HG03066 (cell line): Measurements from ENCODE around the gene TGDS.
A peak's percentile ranks its signal among the peaks of the same experiment; 100 is the strongest.

ENCODE experiments used
- ATAC-seq: cut with Tn5 transposase; IDR thresholded peaks from one replicate; pipeline ENCODE4 v1.9.1; 2021; ENCODE audit warnings: low read depth; ENCODE audit not compliant: unreplicated experiment

TGDS gene

DNA sequence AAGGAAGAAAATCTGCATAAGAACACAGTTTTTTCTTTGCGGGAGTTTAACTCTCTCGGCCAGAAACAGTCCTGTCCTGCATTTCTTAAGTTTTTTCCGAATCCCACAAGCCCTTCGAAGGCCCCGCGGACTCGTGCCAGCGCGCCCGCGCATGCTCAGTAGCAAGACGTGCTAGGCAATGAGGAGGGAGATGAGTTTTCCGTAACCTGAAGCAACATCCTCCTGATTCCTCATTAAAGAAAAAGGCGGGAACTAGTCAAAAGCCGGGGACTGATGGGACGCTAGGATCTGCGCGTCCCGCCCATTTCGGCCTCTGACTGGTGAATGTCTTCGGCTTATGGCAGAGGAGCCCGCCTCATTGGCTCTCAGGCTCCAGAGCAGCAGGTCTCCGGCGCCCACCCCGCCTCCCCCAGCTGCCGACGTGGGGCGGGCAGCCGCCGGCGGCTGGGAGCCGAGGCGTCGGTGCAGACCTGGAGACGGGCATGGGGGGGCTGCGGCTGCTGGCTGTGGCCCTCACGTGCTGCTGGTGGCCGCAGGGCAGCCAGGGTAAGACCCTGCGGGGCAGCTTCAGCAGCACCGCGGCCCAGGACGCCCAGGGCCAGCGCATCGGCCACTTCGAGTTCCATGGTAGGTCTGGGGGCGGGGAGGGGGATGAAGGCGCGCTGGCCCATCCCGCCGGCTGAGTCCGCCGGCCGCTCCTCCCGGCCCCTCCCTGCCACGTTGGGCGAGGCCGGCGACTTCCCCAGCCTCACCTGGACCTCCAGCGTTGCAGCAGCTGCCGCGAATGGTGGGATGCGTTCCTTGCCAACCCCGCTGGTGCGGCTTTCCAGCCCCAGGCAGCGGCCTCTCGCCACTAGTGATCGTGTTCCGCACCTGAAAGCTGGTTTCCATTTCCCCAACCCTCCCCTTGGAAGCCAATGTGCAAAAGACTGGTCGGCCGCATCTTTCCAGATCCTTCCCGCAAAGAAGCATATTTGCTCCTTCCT, 5.8 kb upstream of the TGDS start, which contains the start of gene GPR180:
Gene GPR180, plus strand, starts transcription at position 412 of the 986 bp plus-strand sequence. Its CDS starts 71 bp downstream, at position 483.
- ATAC-seq = peak; percentile 99

DNA sequence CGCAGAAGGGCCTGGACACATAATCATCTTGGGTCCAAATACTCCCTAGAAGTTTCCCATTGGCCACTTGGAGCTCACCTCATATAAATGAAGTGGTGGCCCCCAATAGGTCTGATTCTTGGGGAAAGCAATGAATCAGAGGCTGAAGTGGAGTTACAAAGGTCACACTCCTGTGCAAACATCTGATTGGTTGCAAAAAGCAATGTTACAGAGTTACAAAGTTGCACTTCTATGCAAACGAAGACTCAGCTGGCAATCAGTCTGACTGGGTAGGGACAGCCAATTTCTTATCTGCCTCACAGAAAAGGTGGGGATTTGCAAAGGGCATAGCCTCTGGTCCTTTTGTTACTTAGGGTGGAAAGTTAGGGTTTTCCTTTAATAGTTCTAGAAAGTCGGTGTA, 3.9 kb upstream of the TGDS start:
- ATAC-seq = no peak

DNA sequence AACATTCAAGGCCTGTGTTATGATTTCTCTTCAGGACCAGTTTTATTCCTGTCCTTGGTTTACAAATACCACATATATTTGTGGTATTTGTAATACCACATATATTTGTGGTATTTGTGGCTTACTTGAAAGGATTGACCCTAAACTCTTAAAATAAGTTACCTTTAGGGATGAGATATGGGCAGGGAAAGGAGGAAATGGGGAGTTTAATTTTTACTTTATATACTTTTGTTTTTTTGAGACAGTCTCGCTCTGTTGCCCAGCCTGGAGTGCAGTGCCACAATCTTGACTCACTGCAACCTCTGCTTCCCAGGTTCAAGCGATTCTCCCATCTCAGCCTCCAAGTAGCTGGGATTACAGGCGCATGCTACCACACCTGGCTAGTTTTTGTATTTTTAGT, 2.3 kb upstream of the TGDS start:
- no peak for ATAC-seq

DNA sequence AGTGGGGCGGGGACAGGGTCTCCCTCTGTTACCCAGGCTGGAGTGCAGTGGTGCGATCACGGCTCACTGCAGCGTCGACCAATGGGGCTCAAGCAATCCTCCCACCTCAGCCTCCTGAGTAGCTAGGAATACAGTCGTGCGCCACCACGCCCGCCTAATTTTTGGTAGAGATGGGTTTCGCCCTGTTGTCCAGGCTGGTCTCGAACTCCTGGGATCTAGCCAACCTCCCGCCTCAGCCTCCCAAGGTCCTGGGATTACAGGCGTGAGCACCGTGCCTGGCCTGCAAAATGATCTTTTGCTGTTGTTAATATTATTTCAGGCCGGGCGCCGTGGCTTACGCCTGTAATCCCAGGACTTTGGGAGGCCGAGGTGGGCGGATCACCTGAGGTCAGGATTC, 621 bp upstream of the TGDS start:
- no peak for ATAC-seq

DNA sequence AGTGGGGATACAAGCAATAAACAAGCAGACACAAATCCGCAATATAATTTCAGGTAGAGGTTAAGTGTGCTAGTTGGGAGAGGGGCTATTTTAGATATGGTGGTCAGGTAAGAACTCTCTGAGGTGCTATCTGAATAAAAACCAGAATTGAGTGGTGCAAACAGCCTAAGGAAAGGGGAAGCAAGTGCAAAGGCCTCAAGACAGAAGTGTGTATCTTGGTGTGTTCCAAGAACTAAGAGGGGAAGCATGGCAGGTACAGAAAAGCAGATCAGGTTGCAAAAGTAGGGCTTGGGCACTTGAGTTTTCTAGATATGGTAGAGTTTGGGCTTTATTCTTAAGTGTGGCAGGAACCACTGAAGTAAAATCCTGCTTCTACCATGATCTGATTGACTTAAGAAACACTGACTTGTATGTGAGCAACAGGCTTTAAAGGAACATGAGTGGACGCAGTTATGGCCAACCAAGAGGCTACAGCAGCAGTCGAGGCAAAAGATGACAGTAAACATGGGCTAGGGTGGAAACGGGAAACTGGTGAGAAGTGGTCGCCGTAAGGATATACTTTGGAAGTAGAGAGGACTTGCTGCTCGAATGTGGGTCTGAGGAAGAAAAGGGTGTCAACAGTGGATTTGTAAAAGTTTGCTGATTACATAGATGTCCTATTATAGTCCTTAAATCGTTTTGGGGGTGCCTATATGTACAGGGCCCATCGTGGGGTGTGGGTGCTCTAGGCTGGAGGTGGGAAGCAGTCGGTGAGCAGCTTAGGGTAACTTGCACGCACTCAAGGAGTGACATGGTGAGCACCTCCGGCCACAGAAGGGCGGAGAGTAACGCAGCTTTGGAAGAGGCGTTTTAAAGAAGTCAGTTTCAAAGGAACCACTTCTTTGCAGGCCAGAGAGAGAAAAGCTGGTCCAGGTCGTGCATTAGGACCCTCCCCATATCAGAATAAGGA, 677 bp downstream of the TGDS start:
- ATAC-seq = peak; percentile 51

DNA sequence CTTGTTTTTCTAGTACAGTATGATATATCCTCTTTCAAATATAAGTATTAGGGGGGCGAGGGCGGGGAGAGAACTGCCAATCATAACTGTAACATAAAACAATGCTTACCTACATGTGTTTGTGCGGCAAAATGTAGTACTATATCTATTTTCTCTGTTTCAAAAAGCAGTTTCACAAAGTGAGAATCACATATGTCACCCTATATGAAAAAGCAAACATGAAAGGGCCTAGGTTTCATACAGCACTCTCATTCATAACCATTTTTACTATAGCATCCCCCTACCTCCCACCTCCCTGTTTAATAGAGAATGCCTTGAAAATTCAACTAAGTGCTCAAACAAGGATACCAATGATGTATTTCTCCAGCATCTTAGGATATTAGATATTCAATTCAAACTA, 5.2 kb downstream of the TGDS start:
- ATAC-seq = no peak

DNA sequence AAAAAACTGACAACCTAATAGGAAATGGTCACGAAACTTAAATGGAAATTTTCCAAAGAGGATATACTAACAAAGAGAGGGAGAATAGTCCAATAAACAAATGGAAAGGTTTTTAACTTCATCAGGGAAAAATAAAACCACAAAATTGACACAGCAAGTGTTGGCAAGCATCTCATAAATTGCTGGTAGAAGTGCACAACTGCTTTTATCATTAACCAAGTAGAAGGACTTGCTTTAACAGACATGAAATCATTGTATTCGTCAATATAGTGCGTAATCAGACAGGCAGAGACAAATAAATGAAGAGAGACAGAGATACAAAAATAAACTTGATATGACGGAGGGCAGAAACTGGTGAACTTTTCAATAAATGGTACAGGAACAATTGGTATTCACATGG, 7.4 kb downstream of the TGDS start:
- no peak for ATAC-seq

DNA sequence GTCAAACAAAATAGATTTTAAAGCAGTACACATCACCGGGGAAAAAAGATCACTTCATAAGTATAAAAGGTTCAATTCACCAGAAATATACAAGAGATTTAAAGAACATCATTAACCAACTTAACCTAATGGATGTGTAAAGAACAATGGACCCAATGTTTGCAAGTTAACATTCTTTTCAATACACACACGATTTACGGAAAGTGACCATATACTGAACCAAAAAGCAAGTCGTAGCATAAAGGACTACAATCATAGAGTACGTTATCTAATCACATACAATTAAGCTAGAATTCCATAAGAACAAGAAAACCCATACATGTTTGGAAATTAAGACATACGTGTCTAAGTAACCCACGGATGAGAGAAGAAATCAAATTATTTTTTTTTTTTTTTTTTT, 9.6 kb downstream of the TGDS start:
- no peak for ATAC-seq

DNA sequence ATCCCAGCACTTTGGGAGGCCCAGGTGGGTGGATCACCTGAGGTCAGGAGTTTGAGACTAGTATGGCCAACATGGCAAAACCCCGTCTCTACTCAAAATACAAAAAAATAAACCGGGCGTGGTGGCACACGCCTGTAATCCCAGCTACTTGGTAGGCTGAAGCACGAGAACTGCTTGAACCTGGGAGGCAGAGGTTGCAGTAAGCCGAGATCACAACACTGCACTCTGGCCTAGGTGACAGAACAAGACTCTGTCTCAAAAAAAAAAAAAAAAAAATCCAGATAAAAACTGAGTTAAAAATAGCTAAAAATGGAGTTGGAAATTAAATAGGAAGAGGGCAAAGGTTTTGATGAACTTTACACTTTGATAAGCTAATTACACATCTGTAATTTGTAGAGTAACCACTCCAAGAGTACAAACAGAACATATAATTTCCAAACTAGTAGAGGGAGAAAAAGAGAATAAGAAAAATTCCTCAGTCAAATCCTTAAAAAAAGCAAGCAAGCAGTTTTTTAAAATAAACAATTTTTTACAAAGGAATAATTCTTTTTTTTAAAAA, 10.3 kb downstream of the TGDS start:
- ATAC-seq = no peak

DNA sequence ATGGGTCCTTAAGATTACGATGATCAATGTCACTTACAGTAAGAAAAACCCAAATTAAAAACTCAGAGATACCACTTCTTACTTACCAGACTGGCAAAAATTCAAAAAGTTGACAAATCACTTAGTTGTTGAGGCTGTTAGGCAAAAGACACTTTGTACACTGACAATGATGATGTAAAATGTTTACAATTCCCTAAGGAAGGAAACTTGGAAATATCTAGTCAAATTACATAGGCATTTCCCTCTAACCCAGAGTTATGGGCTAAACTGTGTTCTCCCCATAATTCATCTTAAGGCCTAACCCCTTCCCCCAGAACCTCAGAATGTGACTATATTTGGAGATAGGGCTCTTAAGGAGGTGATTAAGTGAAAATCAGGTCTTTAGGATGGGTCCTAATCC, 12.0 kb downstream of the TGDS start:
- ATAC-seq = no peak

DNA sequence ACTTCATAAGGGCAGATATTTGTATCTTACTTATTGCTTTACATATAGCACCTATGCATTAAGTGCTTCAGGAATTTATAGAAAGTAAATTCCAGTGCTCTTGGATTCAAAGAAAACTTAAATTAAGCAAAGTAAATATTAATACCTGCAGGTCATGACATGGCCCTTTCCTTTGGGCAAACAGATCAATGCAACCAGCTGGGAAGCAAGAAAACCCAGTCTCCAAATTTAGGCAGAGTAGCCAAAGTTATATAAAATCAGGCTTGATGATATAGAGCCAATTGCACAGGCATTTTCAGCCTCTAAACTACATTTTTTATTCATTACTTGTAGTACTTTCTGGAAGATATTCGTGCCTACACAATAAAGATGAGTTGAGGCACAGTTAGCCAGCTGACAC, 16.9 kb downstream of the TGDS start:
- no peak for ATAC-seq

DNA sequence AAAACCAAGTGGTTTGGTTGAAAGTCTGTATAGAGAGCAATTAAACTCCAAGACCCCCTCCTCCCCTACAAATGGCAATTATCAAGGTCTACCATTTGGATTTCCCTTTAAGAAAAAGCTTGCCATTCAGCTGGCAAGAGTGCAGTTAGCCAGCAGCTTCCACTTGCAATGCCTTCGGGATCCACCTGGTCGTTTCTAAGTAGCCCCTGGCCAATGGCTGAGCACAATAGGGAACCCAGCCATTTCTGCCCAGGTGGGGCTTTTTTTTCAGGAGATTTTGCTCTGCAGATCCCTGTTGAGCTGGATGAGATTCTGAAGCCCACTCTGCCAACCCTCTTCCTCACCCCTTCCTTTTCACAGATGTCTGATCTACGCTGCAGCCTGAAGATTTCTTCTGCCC, 26.3 kb downstream of the TGDS start:
- no peak for ATAC-seq

DNA sequence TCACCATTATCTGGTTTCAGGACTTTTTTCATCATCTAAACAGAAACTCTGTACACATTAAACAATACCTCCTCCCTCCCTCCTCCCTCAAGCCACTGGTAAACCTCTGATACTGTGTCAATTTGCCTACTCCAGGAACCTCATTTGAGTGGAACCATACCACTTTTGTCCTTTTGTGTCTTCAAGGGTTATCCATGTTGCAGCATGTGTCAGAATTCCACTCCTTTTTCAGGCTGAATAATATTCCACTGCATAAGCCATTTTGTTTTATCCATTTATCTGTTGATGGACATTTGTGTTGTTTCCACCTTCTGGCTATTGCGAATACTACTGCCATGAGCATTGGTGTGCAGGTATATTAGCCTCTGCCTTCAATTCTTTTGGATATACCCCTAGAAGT, 27.5 kb downstream of the TGDS start:
- no peak for ATAC-seq

DNA sequence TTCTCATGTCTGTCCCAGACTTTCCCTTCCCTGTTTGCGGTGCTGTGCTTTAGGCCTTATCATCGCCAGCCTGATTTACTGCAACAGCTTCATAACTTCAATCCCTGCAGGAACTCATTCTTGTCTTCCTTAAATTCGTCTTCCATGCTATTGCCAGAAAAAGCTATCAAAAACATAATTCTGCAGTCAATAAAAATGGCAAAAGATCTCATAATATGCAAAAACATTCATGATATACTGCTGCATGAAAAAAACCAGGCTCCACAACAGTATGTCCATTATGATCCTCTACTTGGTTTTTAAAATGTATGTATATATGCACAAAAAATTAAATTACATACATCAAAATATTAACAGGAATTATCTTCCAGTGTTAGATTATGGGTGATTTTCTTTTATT, 28.4 kb downstream of the TGDS start:
- no peak for ATAC-seq

DNA sequence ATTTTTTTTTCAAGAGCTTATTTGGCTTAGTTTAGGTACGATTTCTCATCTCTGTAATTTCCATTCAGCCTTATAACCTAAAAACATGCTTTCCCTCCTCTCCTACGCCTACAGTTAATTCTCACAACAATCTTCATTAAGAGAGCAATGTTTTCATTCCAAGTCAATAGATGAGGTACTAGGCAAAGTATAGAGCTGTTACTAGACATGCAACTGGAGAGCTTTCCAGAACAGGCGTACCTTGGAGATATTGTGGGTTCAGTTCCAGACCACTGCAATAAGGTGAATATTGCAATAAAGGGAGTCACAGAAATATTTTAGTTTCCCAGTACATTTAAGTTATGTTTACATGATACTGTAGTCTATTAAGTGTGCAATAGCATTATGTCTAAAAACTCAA, 34.8 kb downstream of the TGDS start:
- no peak for ATAC-seq

DNA sequence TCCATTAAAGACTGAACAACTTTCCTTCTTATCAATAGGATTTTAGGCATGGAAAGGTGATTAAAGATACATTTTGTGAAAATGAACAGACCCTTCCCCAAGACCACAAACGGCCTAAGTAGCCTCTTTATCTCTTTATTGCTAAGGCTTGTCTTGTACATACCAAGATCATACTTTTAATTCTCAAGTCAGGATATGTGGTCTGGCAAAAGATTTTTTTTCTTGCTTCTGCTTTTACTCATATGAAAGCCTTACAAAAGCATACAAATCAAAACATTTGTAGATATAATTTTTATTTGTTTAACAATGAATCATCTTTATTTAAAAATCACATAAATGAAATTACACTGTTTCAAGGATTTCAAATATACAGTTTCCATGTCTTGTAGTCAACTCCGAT, 35.8 kb downstream of the TGDS start:
- ATAC-seq = no peak

DNA sequence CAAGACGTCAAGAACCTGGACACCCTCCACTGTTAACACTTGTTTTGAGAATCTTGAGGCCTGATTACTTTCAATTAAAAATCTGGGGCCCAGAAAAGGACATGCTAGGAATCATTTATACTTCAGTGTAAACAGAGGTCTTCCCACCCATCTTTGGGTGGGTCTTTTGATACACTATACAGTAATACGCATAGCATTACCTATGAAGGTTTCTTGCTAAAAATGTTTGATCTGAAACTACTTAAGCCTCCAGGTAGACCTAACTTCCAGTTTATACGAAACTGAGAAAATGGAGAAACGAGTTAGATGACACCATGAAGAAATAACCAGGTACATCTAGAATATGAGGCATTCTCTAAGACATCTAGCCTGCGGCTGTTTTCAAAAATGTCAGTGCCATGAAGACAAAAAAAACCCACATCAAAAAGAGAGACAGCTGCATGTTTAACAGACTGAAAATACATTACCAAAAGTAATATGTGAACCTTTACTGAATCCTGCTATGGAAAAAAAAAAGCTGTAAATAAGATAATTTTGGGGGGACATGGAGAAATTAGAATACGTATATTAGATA, 36.6 kb downstream of the TGDS start:
- ATAC-seq = no peak

DNA sequence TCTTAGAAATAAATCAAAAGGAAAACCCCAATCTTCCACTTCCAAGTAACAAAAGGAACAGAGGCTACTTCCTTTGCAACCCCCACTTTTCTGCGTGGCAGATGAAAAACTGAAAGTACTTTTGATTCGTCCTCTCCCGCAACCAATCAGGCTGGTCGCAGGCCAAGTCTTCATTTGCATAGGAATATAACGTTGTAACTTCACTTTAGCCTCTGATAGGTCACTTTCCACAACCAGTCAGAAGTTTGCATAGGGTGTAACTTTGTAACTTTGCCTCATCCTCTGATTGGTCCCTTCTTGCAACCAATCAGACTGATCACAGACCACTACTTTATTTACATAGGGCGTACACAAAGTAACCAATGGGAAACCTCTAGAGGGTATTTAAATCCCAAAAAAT, 37.2 kb downstream of the TGDS start:
- no peak for ATAC-seq

DNA sequence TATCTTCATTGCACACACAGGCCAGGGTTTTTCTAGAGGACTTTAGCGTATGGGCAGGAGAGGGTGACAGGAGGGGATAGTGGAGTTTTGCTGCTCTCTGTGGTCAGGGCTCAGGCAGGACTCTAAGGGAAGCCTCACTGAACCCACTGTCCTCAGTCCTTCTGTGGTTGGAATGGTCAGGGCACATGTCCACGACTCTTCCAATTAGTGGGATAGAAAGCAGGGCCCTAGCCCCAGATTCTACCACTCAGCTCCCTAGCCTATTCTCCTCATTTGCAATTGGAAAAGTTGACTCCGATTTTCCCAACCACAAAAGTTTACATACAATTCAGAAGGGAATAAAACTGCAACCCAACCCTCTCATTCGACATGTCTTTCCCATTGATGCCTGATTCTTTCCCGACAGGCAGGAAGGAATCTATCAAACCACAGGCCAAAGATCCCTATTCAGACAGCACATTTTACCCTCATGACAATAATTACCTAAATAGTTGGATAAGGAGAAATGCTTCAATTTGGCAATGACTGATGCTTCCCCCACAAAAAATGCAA, 38.2 kb downstream of the TGDS start:
- ATAC-seq = no peak

DNA sequence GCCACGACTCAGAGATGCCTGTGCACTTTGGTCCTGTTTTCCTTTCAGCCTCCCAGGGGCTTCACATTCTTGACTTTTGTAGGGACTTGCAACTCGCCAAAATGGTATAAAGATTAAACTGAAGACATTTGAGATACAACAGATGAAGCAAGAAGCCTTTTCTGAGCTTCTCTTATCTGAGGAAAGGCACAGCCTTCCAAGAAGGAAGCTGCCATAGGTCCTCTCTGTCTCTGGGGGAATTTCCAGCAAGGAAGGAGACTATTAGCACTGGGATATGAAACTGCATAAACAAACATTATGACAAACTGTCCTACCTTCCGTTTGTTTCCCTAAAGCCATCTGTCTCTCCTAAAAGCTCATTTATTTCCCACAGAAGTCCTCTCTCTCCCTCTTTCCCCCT, 39.3 kb downstream of the TGDS start:
- no peak for ATAC-seq
